Activated naive CD4-positive, alpha-beta T cell treated with anti-CD3 and anti-CD28 coated beads, Interleukin-2, amount 50 U/mL, for 72 hours (primary cell): ENCODE data around the gene REPS1. TPM values are rescaled to one million over a fixed set of nuclear protein-coding genes. Genes with fewer than 3 reads are reported as not detected.

Experiments used
- ATAC-seq, 2 donors: fragments of 150-1000 bp; cut with Tn5 transposase; 2 replicates each; pipeline ENCODE4 v1.10.0; 2021; ENCODE audit warnings: mild to moderate bottlenecking in 2 of 2, moderate library complexity in 2 of 2
- DNase-seq, 2 donors: peaks; one replicate each; pipeline ENCODE4 v3.0.0; 2021 to 2022; ENCODE audit warnings: low spot score in 2 of 2
- H3K27ac Mint-ChIP-seq, 2 donors: one replicate each; pipeline ENCODE4 v1.8.0; 2022; ENCODE audit warnings: mild to moderate bottlenecking in 2 of 2, mixed read lengths in 2 of 2
- H3K36me3 Mint-ChIP-seq, 2 donors: one replicate each; pipeline ENCODE4 v1.8.0; 2022; ENCODE audit warnings: mixed read lengths in 2 of 2
- H3K9me3 Mint-ChIP-seq, 2 donors: one replicate each; pipeline ENCODE4 v1.8.0; 2022; ENCODE audit warnings: mixed read lengths in 2 of 2
- total RNA-seq, 2 donors: library from RNA; stranded (reverse); gene quantifications; one replicate each; pipeline ENCODE4 v1.2.3, GENCODE V29; 2022

Gene REPS1
- total RNA-seq, 2 donors from 2014 or later, result 40.5 to 59.6 TPM

DNA sequence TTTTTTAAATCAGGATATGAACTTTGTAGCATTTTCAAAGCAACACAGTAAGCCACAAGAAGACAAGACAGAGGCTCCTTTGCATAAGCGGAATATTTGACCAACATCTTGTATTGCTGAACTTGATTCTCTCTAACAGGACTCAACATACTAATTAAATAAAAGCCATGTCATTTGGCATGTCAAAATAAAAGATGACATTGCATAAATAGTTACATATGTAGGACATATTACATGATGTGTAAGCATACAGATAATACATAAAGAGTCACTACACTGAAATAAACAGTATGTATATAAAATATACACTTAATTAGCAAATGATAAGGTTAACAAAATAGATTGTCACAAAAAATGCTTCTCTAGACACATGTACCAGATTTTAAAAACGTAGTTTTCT lies 62.2 kb downstream of the REPS1 start:
- ATAC-seq (no peak), DNase-seq (no peak)
- H3K27ac Mint-ChIP-seq, result peak overlapping the region in 1 of 2 donors; percentile 31
- peaks cover 0 to 5% of the 10 kb centered on the region in 2 donors for H3K36me3 Mint-ChIP-seq
- no peaks in the 10 kb centered on the region for H3K9me3 Mint-ChIP-seq

DNA sequence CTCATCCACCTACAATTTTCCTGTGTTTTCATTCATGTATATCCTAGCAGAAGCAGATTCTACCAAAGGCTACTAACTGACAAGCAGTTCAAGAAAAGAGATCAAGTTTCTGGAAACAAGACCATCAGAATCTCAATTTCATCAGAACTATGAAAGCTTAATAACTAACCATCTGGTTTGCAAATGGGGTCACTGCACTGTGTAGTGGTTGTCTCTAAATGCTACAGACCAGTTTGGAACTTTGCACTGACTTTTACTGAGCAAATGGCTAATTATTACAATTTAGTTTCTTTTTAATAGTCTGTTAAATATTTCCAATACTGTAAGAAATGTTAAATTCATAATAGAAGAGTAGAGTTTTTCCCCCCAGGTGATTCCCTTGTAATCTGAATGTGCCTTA lies 64.5 kb downstream of the REPS1 start:
- H3K27ac Mint-ChIP-seq, result no peak overlapping the region

DNA sequence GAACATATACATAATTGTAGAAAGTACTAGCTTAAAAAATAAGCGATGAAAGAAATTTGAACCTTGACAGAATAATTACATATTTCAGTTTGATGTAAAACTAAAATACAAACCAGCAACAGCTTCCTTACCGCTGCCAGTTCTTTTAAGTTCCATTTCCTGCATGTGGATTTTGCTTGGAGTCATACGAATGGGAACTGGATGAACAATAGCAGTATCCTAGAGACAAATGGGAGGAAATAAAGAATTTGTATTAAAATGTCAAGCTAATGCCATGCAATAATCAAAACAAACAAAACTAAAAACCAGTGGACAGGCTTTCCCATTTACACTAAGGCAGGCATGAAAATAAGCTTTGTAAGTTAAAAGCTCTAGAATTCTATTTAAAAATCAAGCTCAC lies 67.1 kb downstream of the REPS1 start:
- ATAC-seq (no peak), DNase-seq (no peak)
- no peak overlapping the region for H3K27ac Mint-ChIP-seq
- H3K9me3 Mint-ChIP-seq, result no peaks in the 10 kb centered on the region
- peaks cover 0 to 5% of the 10 kb centered on the region in 2 donors for H3K36me3 Mint-ChIP-seq

More for the DNA sequence above, 64.5 kb downstream of the REPS1 start:
- no peak for ATAC-seq
- DNase-seq, result no peak
- Mint-ChIP-seq H3K9me3 (no peaks in the 10 kb centered on the region), H3K36me3 (peaks cover 0 to 5% of the 10 kb centered on the region in 2 donors)

DNA sequence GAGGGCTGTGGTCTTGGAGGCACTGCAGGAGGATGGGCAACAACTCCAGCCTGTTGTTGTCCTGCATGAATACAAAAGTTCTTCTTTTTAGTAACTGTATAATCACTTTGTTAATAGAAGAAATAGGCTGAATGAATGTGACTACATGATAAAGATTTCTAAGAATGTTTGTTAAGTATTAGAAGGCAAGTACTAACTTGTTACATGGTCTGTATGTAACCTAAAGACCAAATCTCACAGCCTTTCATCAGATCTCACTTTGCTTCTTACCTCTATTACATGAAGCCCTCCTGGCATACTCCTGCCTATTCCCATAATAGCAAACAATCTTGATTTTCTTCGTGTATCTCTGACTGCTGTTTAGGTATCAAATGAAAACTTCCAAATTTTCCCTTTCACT lies 73.4 kb downstream of the REPS1 start:
- no peak for DNase-seq
- Mint-ChIP-seq H3K9me3 (no peaks in the 10 kb centered on the region), H3K36me3 (peaks cover 0 to 14% of the 10 kb centered on the region in 2 donors), H3K27ac (peak overlapping the region in 1 of 2 donors; percentile 28)
- ATAC-seq, result no peak

DNA sequence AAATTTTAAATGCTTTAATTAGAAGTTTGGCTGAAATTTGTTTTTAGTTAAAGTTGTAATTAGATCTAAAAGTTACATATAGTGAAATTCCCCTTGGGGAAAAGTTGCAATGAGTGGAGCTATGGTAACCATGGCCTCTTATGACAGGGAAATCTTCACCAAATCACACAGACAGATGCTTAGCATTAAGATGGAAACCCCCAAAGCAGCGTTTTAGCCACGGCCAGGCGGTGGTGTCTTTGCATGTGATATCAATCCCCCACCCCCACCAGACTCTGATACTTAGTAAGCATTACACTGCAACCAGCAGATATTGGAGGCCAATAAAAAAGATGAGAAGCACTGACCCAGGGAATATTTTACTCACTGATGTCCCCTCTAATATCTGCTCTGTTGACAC lies 75.7 kb downstream of the REPS1 start:
- ATAC-seq, result no peak
- peaks cover 0 to 16% of the 10 kb centered on the region in 2 donors for H3K36me3 Mint-ChIP-seq

DNA sequence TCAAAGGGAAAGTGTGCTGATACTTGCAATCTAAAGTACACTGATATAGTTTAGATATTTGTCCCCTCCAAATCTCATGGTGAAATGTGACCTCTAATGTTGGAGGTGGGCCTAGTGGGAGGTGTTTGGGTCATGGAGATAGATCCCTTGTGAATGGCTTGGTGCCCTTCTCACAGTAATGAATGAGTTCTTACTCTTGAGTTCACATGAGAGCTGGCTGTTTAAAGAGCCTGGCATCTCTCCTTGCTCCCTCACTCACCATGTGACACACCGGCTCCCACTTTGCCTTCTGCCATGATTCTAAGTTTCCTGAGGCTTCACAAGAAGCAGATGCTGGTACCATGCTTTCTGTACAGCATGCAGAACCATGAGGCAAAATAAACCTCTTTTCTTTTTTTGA lies 78.1 kb downstream of the REPS1 start:
- Mint-ChIP-seq H3K36me3 (peaks cover 0 to 13% of the 10 kb centered on the region in 2 donors), H3K27ac (peak overlapping the region in 1 of 2 donors; percentile 66), H3K9me3 (no peaks in the 10 kb centered on the region)
- ATAC-seq (no peak), DNase-seq (no peak)

More for the DNA sequence above, 75.7 kb downstream of the REPS1 start:
- DNase-seq, result no peak
- H3K27ac Mint-ChIP-seq, result no peak overlapping the region
- no peaks in the 10 kb centered on the region for H3K9me3 Mint-ChIP-seq

DNA sequence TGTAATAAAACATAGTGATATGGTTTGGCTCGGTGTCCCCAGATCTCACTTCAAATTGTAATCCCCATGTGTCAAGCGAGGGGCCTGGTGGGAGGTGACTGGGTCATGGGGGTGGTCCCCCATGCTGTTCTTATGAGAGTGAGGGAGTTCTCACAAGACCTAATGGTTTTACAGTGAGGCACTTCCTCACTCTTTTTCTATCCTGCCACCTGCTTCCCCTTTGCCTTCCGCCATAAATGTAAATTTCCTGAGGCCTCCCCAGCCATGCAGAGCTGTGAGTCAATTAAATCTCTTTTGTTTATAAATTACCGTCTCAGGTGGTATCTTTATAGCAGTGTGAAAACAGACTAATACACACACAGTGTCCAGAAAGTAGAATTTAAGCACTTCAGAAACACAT lies 78.5 kb downstream of the REPS1 start:
- H3K36me3 Mint-ChIP-seq, result peaks cover 0 to 9% of the 10 kb centered on the region in 2 donors
- no peaks in the 10 kb centered on the region for H3K9me3 Mint-ChIP-seq

DNA sequence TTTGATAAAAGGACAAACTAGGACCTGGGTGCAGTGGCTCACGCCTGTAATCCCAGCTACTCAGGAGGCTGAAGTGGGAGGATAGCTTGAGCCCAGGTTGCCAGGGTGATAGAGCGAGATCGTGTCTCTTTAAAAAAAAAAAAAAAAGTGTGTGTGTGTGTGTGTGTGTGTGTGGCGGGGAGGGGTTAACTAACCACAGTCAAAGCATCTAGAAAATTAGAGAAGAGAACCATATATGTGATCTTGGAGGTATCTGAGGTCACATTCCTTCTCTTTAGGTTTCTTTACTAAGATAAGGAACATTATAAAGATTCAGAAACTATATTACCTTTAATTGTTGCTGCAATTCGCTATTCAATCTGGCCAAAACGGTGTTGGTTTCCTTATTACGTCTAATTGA lies 80.9 kb downstream of the REPS1 start:
- ATAC-seq, result no peak
- Mint-ChIP-seq H3K36me3 (peaks cover 0 to 8% of the 10 kb centered on the region in 2 donors), H3K9me3 (no peaks in the 10 kb centered on the region), H3K27ac (peak overlapping the region in 1 of 2 donors; percentile 78)
- no peak for DNase-seq

More for the DNA sequence above, 78.5 kb downstream of the REPS1 start:
- H3K27ac Mint-ChIP-seq, result peak overlapping the region in 1 of 2 donors; percentile 66
- ATAC-seq (no peak), DNase-seq (no peak)

DNA sequence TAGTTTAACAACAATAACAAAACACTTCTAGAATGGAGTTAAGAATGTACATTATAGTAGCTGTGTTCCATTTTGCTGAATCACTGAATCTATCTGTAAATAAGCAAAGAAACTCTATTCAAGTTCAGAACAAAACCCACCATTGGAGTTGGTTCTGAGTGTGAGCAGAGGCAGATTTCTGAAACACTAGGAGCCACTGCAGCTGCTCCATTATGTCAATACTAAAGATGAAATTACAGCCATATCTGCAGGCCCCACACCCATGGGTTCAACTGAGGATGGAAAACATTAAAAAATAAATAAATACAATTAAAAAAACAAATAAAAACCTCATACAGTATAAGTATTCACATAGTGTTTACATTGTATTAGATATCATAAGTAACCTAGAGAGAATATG lies 91.0 kb downstream of the REPS1 start:
- Mint-ChIP-seq H3K9me3 (peaks cover 0 to 4% of the 10 kb centered on the region in 2 donors), H3K27ac (no peak overlapping the region), H3K36me3 (peaks cover 6 to 24% of the 10 kb centered on the region in 2 donors)
- ATAC-seq (no peak), DNase-seq (no peak)

DNA sequence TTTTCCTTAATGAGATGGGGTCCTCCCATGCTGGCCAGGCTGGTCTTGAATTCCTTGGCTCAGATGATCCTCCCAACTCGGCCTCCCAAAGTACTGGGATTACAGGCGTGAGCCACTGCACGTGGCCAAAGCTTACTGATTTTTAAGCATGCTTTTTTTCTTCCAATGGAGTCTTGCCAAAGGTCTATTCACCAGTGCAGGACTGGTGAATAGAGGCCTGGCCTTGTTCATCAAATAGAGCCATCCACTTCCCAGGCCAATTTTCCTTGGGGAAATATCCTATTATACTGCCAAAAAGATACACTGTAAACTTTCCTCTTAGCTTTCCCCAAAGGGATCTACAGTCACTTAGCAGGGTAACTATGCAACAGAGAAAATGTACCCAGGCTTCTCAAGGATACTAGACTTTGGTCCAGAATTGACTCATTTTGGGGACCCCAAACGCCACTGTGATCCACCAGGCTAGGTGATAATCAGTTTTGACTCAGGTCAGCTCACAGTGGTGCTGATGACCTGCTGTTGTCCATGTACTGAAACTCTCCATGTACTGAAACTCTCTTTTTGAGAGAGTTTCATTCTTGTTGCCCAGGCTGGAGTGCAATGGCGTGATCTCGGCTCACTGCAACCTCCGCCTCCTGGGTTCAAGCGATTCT lies 91.8 kb downstream of the REPS1 start:
- Mint-ChIP-seq H3K9me3 (peaks cover 0 to 4% of the 10 kb centered on the region in 2 donors), H3K27ac (no peak overlapping the region), H3K36me3 (peaks cover 6 to 24% of the 10 kb centered on the region in 2 donors)
- DNase-seq, result no peak
- peak in 1 of 2 donors; percentile 50 for ATAC-seq

DNA sequence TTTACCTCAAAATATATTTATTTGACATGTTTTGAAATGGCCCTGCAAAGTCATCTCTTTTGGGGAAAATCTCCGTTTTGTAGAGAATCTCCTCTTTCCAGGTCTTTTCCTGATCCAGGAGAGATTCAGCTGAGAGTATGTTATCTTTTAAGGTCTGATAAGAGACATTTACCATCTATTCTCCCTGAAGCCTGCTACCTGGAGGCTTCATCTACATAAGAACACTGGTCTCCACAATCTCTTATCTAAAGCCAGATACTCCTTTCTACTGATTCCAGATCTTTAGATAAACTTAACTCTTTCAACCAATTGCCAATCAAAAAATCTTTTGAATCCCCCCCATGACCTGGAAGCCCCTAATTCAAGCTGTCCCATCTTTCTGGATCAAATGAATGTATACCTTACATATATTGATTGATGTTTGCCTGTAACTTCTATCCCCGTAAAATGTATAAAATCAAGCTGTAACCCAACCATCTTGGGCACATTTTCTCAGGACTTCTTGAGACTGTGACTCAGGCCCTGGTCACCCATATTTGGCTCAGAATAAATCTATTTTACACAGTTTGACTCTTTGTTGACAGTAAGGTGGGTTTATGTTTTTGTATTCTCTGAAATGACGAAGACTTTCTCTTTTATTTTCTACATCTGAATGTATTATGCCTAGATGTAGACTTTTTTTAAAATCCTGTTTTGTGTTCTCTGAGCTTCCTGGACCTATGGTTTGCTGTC lies 96.6 kb downstream of the REPS1 start:
- ATAC-seq, result peak in 1 of 2 donors; percentile 34
- Mint-ChIP-seq H3K36me3 (no peaks in the 10 kb centered on the region), H3K27ac (peak overlapping the region in 1 of 2 donors; percentile 34), H3K9me3 (no peaks in the 10 kb centered on the region)
- no peak for DNase-seq

DNA sequence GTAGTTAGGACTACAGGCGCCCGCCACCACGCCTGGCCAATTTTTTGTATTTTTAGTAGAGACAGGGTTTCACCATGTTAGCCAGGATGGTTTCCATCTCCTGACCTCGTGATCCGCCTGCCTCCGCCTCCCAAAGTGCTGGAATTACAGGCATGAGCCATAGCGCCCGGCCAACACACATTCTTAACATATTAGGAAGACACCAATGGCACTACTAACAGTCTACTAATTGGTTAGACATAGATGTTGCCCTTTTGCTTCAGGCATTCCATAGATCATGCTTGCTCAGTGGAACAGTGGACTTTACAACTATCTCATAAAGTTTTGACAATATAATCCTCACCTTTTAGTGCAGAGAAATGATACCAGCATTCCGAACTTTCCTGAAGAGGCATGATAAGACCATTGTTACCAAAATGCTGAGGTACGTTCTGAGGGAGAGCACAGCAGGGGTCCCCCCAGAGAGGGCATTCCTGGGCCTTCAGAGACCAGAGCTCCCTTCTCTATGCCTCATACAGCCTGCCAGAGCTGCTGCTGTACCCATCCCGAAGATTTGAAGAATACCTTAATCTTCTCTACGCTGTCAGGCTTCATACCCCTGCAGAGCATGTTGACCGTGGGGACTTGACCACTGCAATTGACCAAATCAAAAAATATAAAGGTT lies 102.8 kb downstream of the REPS1 start:
- H3K9me3 Mint-ChIP-seq, result no peaks in the 10 kb centered on the region
- peak overlapping the region in 1 of 2 donors; percentile 26 for H3K27ac Mint-ChIP-seq
- ATAC-seq, result no peak
- no peak for DNase-seq
- no peaks in the 10 kb centered on the region for H3K36me3 Mint-ChIP-seq

DNA sequence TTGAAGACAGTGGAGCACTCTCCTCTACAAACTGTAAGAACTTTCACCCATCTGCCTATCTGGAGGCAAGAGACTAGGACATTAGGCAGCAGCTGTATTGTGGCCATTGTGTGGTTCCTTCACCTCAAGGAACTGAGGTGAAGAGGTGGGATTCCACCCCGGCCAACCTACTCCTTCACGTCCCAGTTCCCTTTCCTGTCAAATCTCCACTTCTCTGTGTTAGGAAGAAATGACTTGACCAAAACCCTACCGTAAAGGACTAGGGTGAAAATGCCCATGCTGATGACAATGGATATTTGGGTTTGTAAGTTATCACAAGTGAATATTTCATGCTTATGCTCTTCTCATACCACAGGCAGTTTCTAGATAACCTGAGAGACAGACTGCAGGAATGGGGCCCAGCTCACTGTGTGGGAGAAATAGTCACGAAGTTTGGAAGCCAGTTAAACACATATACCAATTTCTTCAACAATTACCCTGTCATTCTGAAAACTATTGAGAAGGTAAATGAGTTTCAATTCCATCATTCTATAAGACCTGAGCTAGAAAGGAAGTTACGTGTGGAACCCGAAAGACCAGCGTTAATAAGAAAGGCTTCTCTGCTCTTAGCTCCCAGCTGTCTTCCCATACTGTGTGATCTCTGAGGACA lies 105.6 kb downstream of the REPS1 start:
- Mint-ChIP-seq H3K9me3 (no peaks in the 10 kb centered on the region), H3K36me3 (no peaks in the 10 kb centered on the region), H3K27ac (no peak overlapping the region)
- peak; percentile 43 to 75 for ATAC-seq
- no peak for DNase-seq

DNA sequence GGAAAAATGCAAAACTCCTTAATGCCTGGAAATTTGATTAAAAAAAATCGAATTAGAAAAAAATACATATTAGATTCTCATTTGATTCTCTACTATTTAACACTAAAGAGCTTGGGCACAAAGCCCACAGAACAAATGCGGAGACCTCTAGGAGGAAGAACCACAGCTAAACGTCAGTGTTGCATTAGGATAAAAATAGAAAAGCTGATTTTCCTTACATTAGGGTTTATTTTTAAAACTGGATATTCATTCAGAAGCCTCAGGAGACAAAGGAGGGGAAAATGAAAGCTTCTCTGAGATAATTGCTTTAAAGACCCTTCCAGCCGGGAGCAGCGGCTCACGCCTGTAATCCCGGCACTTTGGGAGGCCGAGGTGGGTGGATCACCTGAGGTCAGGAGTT lies 114.9 kb downstream of the REPS1 start:
- Mint-ChIP-seq H3K27ac (no peak overlapping the region), H3K36me3 (no peaks in the 10 kb centered on the region), H3K9me3 (no peaks in the 10 kb centered on the region)
- ATAC-seq, result no peak
- DNase-seq, result no peak

DNA sequence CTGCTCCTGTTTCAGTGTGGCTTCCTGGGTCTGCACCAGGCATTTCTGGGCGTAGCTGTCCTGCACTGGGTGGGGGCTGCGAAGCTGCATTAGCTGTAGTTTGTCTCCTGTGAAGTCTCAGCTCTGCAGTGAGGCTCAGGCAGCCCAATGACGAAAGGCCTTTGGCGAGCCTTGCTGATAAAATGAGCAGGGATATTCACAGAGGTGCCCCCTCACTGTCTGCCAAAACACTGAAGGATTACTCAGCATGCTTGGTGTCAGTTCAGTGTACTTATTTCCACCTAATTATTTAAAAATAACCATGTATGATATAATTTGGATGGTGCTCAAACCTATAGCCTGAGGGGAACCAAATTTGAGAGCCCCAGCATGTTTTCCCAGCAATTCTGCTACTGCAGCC lies 118.7 kb downstream of the REPS1 start:
- DNase-seq (no peak), ATAC-seq (no peak)
- no peaks in the 10 kb centered on the region for H3K9me3 Mint-ChIP-seq

DNA sequence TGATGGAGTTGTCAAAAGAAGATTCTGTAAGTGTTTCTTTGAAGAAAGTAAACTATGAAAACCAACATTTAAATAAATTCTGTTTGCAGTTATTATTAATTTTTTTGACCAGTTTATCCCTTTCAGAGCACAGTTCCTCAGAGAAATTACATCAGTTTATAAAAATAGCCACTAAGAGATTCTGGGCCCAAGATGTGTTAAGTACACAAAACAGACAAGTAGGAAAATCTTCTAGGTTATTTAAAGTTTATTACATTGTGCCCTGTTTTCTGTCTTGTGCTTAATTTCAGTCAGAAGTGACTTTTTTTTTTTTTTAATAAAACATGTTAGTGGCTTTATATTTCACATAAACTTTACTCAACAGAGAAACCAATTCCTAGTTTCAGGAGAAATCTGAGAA lies 119.9 kb downstream of the REPS1 start:
- H3K27ac Mint-ChIP-seq, result no peak overlapping the region
- no peak for ATAC-seq
- no peak for DNase-seq
- H3K9me3 Mint-ChIP-seq, result no peaks in the 10 kb centered on the region
- no peaks in the 10 kb centered on the region for H3K36me3 Mint-ChIP-seq

More for the DNA sequence above, 118.7 kb downstream of the REPS1 start:
- no peaks in the 10 kb centered on the region for H3K36me3 Mint-ChIP-seq
- no peak overlapping the region for H3K27ac Mint-ChIP-seq
